GM18517 (cell line): Measurements from ENCODE around the gene ETV3.
A peak's percentile ranks its signal among the peaks of the same experiment; 100 is the strongest.

Experiments used
- ATAC-seq: cut with Tn5 transposase; IDR thresholded peaks from one replicate; pipeline ENCODE4 v1.9.1; 2021; ENCODE audit warnings: mild to moderate bottlenecking, moderate library complexity; ENCODE audit not compliant: unreplicated experiment

ETV3 gene

GRCh38 chr1:157140063-157140588 lies 1.9 kb upstream of the ETV3 start:
- no peak for ATAC-seq

- ATAC-seq = no peak
Observed at GRCh38 chr1:157139052-157139715, 989 bp upstream of the ETV3 start.

GRCh38 chr1:157137408-157138219 lies 581 bp downstream of the ETV3 start:
- peak; percentile 4 for ATAC-seq

GRCh38 chr1:157137046-157137407 lies 1.2 kb downstream of the ETV3 start:
- ATAC-seq = no peak

- ATAC-seq = no peak
Observed at GRCh38 chr1:157136133-157136532, 2.1 kb downstream of the ETV3 start.

GRCh38 chr1:157135646-157136045 lies 2.5 kb downstream of the ETV3 start:
- no peak for ATAC-seq

- no peak for ATAC-seq
Observed at GRCh38 chr1:157135070-157135469, 3.1 kb downstream of the ETV3 start.

GRCh38 chr1:157134442-157134841 lies 3.8 kb downstream of the ETV3 start:
- no peak for ATAC-seq

- ATAC-seq = no peak
Observed at GRCh38 chr1:157133426-157133825, 4.8 kb downstream of the ETV3 start.

GRCh38 chr1:157132616-157133167 lies 5.5 kb downstream of the ETV3 start:
- no peak for ATAC-seq

GRCh38 chr1:157132111-157132510 lies 6.1 kb downstream of the ETV3 start:
- ATAC-seq = no peak

GRCh38 chr1:157131281-157131680 lies 6.9 kb downstream of the ETV3 start:
- ATAC-seq = no peak

GRCh38 chr1:157124855-157125254 lies 13.3 kb downstream of the ETV3 start:
- no peak for ATAC-seq

GRCh38 chr1:157119448-157119847 lies 18.7 kb downstream of the ETV3 start:
- no peak for ATAC-seq

GRCh38 chr1:157119008-157119407 lies 19.2 kb downstream of the ETV3 start:
- no peak for ATAC-seq

- no peak for ATAC-seq
Observed at GRCh38 chr1:157117527-157118057, 20.6 kb downstream of the ETV3 start.

- ATAC-seq = no peak
Observed at GRCh38 chr1:157116737-157117103, 21.5 kb downstream of the ETV3 start.

- ATAC-seq = no peak
Observed at GRCh38 chr1:157115851-157116736, 22.1 kb downstream of the ETV3 start.

- ATAC-seq = no peak
Observed at GRCh38 chr1:157115429-157115838, 22.8 kb downstream of the ETV3 start.

GRCh38 chr1:157114183-157115121 lies 23.7 kb downstream of the ETV3 start:
- no peak for ATAC-seq
